GM23248 (cell line): Measurements from ENCODE around the gene C10orf62.

Experiments used
- EZH2 ChIP-seq: fragments of 200-600 bp; sonication (generic); IDR thresholded peaks from 2 replicates; pipeline ENCODE4 v1.6.1; 2018; ENCODE audit warnings: antibody characterized with exemption, mild to moderate bottlenecking; ENCODE audit not compliant: insufficient read depth, poor library complexity, severe bottlenecking
- EZH2phosphoT487 ChIP-seq: fragments of 200-600 bp; sonication (generic); IDR thresholded peaks from 2 replicates; pipeline ENCODE4 v1.6.1; 2018; ENCODE audit warnings: antibody characterized with exemption, moderate library complexity, mild to moderate bottlenecking, low read depth; ENCODE audit not compliant: insufficient read depth

DNA sequence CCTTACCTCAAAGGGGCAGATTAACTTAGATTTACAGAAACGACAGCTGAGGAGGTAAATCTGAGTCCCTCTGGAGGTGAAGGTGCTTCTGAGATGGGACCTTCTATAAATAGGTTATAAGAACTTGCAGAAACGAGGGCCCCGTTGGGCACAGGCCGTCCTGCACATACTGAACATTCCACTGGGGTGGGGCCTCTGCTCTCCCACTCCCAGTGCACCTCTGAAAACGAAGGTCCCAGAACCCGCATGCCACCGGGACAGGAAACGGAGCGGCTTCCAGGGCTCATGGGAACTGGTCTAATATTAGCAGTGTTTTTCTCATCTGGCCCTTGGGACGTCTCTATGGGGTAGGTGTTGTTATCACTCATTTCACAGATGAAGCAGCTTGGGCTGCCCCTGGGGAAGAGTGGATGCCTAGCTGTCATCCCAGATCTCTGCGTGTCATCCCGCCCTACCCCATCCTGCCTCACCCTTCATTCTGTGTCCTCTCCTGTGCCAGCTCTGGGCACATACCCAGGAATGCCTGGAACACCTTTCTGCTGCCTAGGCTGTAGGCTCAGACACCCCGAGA, 19.6 kb downstream of the C10orf62 start:
- TF ChIP-seq EZH2 (no peak), EZH2phosphoT487 (no peak)
